NT2/D1 (cell line): Measurements from ENCODE around the gene KLHDC8B.

ENCODE experiments used
- YY1 ChIP-seq: IDR thresholded peaks from 2 replicates; pipeline ENCODE4 v1.6.1; 2011; ENCODE audit not compliant: insufficient read length, insufficient read depth
- ZNF274 ChIP-seq: IDR thresholded peaks from 2 replicates; pipeline ENCODE4 v1.6.1; 2011; ENCODE audit warnings: mild to moderate bottlenecking, low read depth, low read length

GRCh38 chr3:49134471-49135265, 36.7 kb upstream of the KLHDC8B start:
- no peak for TF ChIP-seq ZNF274
- TF ChIP-seq YY1: no peak
